ENCODE results near the gene SNX25.
"Not testable (repeated sequence)": the region's sequence is repeated elsewhere in the genome, so short reads cannot be mapped to it uniquely, and the experiment has no call there.

GRCh38 chr4:185205073-185205472 is 4.3 kb upstream of the SNX25 start:
- TF ChIP-seq CTCF, EP300, POLR2A, POLR2AphosphoS5 (IDR thresholded peaks at IDR 0.05): not testable (repeated sequence)

Data from stomach (tissue), 4 donors.